ENCODE data around the gene COMT. TPM values are rescaled to one million over a fixed set of nuclear protein-coding genes. Genes with fewer than 3 reads are reported as not detected.
A peak's percentile ranks its signal among the peaks of the same experiment; 100 is the strongest.

Gene COMT
- total RNA-seq, 2 donors from 2014 or later: 26.6 to 27.8 TPM

DNA sequence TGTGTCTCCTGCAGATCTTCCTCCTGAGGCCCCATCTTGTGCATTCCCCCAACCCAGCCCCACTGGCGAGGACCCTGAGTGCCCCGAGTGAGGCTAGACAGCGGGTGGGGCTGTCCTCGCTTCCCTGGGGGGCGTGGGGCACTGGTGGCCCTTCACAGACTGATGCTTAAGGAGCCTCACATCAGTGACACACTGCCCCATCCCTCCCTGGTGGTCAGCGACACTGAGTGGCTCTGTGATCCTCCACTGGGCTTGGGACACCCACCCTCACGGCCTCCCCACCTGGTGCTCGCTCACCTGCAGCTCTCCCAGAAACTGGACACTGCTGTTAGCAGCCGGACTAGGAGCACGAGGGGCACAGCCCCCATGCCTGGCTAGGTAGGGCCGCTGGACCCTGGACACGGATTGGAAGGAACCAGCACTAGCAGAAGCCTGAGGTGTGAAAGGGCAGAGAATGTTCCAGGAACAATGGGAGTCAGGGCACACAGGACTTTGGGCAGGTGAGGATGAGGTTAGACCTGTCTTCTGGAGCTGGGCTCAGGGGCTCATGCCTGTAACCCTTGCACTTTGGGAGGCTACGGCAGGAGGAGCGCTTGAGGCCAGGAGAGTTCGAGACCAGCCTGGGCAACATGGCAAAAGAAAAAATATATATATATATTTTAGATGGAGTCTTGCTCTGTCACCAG is 23.3 kb downstream of the COMT start:
- Mint-ChIP-seq H3K27ac (no peak overlapping the region), H3K4me3 (no peak overlapping the region), H3K27me3 (ENCODE audit: insufficient read depth) (peaks cover 2% of the 10 kb centered on the region), H3K4me1 (peaks cover 10% of the 10 kb centered on the region), H3K9me3 (no peaks in the 10 kb centered on the region), H3K36me3 (ENCODE audit: low read depth) (peaks cover 2% of the 10 kb centered on the region)
- TF ChIP-seq, protein P1, sequence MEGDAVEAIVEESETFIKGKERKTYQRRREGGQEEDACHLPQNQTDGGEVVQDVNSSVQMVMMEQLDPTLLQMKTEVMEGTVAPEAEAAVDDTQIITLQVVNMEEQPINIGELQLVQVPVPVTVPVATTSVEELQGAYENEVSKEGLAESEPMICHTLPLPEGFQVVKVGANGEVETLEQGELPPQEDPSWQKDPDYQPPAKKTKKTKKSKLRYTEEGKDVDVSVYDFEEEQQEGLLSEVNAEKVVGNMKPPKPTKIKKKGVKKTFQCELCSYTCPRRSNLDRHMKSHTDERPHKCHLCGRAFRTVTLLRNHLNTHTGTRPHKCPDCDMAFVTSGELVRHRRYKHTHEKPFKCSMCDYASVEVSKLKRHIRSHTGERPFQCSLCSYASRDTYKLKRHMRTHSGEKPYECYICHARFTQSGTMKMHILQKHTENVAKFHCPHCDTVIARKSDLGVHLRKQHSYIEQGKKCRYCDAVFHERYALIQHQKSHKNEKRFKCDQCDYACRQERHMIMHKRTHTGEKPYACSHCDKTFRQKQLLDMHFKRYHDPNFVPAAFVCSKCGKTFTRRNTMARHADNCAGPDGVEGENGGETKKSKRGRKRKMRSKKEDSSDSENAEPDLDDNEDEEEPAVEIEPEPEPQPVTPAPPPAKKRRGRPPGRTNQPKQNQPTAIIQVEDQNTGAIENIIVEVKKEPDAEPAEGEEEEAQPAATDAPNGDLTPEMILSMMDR (conservative IDR thresholded peaks at IDR 0.05): no peak
- no peak overlapping the region for H3K9ac ChIP-seq (ENCODE audit: extremely low read depth, low read length, poor library complexity, severe bottlenecking)
- no peak for DNase-seq
- peaks cover 2% of the 10 kb centered on the region for H3K4me1 ChIP-seq (ENCODE audit: control insufficient read depth, insufficient read depth, low read length)
- H3K36me3 ChIP-seq (ENCODE audit: control insufficient read depth, insufficient read depth, low read length): peaks cover 6% of the 10 kb centered on the region
- H3K27me3 ChIP-seq (ENCODE audit: control insufficient read depth, insufficient read depth, low read length, poor library complexity, severe bottlenecking): no peaks in the 10 kb centered on the region
- H3K9me3 ChIP-seq (ENCODE audit: control insufficient read depth, low read length): no peaks in the 10 kb centered on the region
- 94 to 96% methylated on average over 5 to 15 of the region's 15 CpGs for WGBS, 2 experiments (ENCODE audit: insufficient coverage in 1 of 2, insufficient read length in 1 of 2)
- H3K27ac ChIP-seq (ENCODE audit: low read depth, low read length): no peak overlapping the region
- H3K4me3 ChIP-seq (ENCODE audit: low read length): no peak overlapping the region

GRCh38 chr22:19965771-19966709 is 24.5 kb downstream of the COMT start:
- 86 to 95% methylated on average over 6 to 10 of the region's 10 CpGs for WGBS, 2 experiments (ENCODE audit: insufficient coverage in 1 of 2, insufficient read length in 1 of 2)
- Histone ChIP-seq H3K4me3 (ENCODE audit: low read length) (no peak overlapping the region), H3K36me3 (ENCODE audit: control insufficient read depth, insufficient read depth, low read length) (peaks cover 9% of the 10 kb centered on the region), H3K27me3 (ENCODE audit: control insufficient read depth, insufficient read depth, low read length, poor library complexity, severe bottlenecking) (no peaks in the 10 kb centered on the region), H3K9me3 (ENCODE audit: control insufficient read depth, low read length) (no peaks in the 10 kb centered on the region), H3K4me1 (ENCODE audit: control insufficient read depth, insufficient read depth, low read length) (no peaks in the 10 kb centered on the region), H3K9ac (ENCODE audit: extremely low read depth, low read length, poor library complexity, severe bottlenecking) (no peak overlapping the region), H3K27ac (ENCODE audit: low read depth, low read length) (no peak overlapping the region)
- Mint-ChIP-seq H3K4me3 (no peak overlapping the region), H3K27me3 (ENCODE audit: insufficient read depth) (peaks cover 2% of the 10 kb centered on the region), H3K27ac (no peak overlapping the region), H3K9me3 (no peaks in the 10 kb centered on the region), H3K36me3 (ENCODE audit: low read depth) (peaks cover 2% of the 10 kb centered on the region), H3K4me1 (peaks cover 5% of the 10 kb centered on the region)
- TF ChIP-seq, protein P1 (conservative IDR thresholded peaks at IDR 0.05): peak; percentile 79
- peak; percentile 76 for DNase-seq

DNA sequence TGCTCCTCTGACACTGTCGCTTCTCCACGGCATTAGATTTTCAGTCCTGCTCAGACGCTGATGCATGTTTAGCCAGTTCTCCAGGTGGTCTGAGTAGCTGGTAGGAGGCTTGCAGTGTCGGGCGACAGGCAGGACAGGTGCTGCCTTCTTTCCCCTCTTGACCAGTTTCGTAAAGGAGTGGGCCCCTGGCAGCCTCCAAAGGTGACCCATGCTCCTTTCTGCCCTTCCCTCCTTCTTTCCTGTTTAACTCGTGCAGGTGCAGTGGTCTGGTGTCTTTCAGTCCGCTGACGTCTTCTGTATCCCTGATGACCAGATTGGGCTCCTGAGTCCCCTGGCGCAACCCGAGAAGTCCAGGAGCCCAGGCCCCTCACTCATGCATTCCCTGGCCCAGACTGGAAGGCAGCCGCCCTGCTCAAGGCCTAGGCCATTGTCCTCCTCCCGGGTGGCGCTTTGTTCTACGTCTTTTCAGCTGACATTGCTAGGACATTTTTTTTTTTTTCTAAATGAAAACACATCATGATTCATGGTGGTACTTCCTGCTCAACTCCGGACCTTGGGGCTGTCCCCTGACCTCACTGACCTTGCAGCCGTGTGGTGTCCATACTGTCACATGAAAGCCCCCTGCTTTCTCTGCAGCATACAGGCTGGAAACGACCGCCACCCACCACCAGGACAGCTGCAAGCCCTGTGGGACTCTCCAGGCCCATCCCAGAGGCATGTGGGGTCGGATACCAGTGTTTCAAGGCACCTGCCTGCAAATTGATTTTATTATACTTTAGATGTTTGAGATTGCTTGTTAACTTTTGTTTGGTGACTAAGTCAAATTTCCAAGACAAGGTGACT is 25.6 kb downstream of the COMT start:
- Mint-ChIP-seq H3K4me3 (no peak overlapping the region), H3K27ac (no peak overlapping the region), H3K9me3 (no peaks in the 10 kb centered on the region), H3K36me3 (ENCODE audit: low read depth) (peaks cover 4% of the 10 kb centered on the region), H3K4me1 (peaks cover 5% of the 10 kb centered on the region), H3K27me3 (ENCODE audit: insufficient read depth) (peaks cover 2% of the 10 kb centered on the region)
- TF ChIP-seq, protein P1 (conservative IDR thresholded peaks at IDR 0.05): no peak
- no peaks in the 10 kb centered on the region for H3K4me1 ChIP-seq (ENCODE audit: control insufficient read depth, insufficient read depth, low read length)
- H3K36me3 ChIP-seq (ENCODE audit: control insufficient read depth, insufficient read depth, low read length): peaks cover 9% of the 10 kb centered on the region
- H3K9ac ChIP-seq (ENCODE audit: extremely low read depth, low read length, poor library complexity, severe bottlenecking): no peak overlapping the region
- peak overlapping the region; percentile 42 for H3K27ac ChIP-seq (ENCODE audit: low read depth, low read length)
- no peak overlapping the region for H3K4me3 ChIP-seq (ENCODE audit: low read length)
- WGBS, 2 experiments (ENCODE audit: insufficient coverage in 1 of 2, insufficient read length in 1 of 2): 89% methylated on average over 16 to 20 of the region's 20 CpGs
- no peaks in the 10 kb centered on the region for H3K9me3 ChIP-seq (ENCODE audit: control insufficient read depth, low read length)
- DNase-seq: no peak
- no peaks in the 10 kb centered on the region for H3K27me3 ChIP-seq (ENCODE audit: control insufficient read depth, insufficient read depth, low read length, poor library complexity, severe bottlenecking)

Measured in endodermal cell (in vitro differentiated cells).